Trophoblast cell (in vitro differentiated cells and primary cell): ENCODE measurements around the gene SFXN5.

Source experiments
- DNase-seq, 2 donors: peaks; one replicate each; pipeline ENCODE4 v3.0.0-alpha.2; 2016
- H2AFZ ChIP-seq: 2 replicates; pipeline ENCODE4 v1.6.1; 2013; ENCODE audit warnings: low read length, moderate library complexity, mild to moderate bottlenecking; ENCODE audit not compliant: insufficient read depth, poor library complexity
- H2AK5ac ChIP-seq: 2 replicates; pipeline ENCODE4 v1.6.1; 2013; ENCODE audit warnings: mild to moderate bottlenecking, low read length
- H2BK120ac ChIP-seq: 2 replicates; pipeline ENCODE4 v1.6.1; 2013; ENCODE audit warnings: low read length, mild to moderate bottlenecking, moderate library complexity; ENCODE audit not compliant: insufficient read depth, poor library complexity
- H2BK12ac ChIP-seq: 2 replicates; pipeline ENCODE4 v1.6.1; 2013; ENCODE audit warnings: mild to moderate bottlenecking, low read length, moderate library complexity
- H2BK5ac ChIP-seq: 2 replicates; pipeline ENCODE4 v1.6.1; 2013; ENCODE audit warnings: low read length, low read depth, moderate library complexity, mild to moderate bottlenecking; ENCODE audit not compliant: poor library complexity
- H3K14ac ChIP-seq: 2 replicates; pipeline ENCODE4 v1.6.1; 2013; ENCODE audit warnings: mild to moderate bottlenecking, low read length
- H3K18ac ChIP-seq: 2 replicates; pipeline ENCODE4 v1.6.1; 2013; ENCODE audit warnings: mild to moderate bottlenecking, low read length
- H3K23ac ChIP-seq: 2 replicates; pipeline ENCODE4 v1.6.1; 2013; ENCODE audit warnings: low read length
- H3K27ac ChIP-seq: 2 replicates; pipeline ENCODE4 v1.5.1; 2013; ENCODE audit warnings: low read depth, mild to moderate bottlenecking, inconsistent platforms, low read length, moderate library complexity
- H3K27me3 ChIP-seq: 2 replicates; pipeline ENCODE4 v1.6.1; 2013; ENCODE audit warnings: inconsistent platforms, mild to moderate bottlenecking, low read length, moderate library complexity; ENCODE audit not compliant: insufficient read depth
- H3K36me3 ChIP-seq, 2 experiments: 1 replicate in 1 of 2; 2 replicates in 1 of 2; pipeline ENCODE4 v1.6.1; 2013; ENCODE audit warnings: low read length in 2 of 2, mild to moderate bottlenecking in 2 of 2, moderate library complexity in 1 of 2; ENCODE audit not compliant: insufficient read depth in 2 of 2, control insufficient read depth in 1 of 2
- H3K4ac ChIP-seq: 2 replicates; pipeline ENCODE4 v1.6.1; 2013; ENCODE audit warnings: low read depth, mild to moderate bottlenecking, low read length, moderate library complexity
- H3K4me1 ChIP-seq, 2 experiments: 1 replicate in 1 of 2; 2 replicates in 1 of 2; pipeline ENCODE4 v1.6.1; 2013; ENCODE audit warnings: low read length in 2 of 2, mild to moderate bottlenecking in 2 of 2, moderate library complexity in 1 of 2; ENCODE audit not compliant: insufficient read depth in 2 of 2, control insufficient read depth in 1 of 2
- H3K4me2 ChIP-seq: 2 replicates; pipeline ENCODE4 v1.6.1; 2013; ENCODE audit warnings: inconsistent platforms, mild to moderate bottlenecking, low read length, moderate library complexity
- H3K4me3 ChIP-seq: 2 replicates; pipeline ENCODE4 v1.5.1; 2013; ENCODE audit warnings: mild to moderate bottlenecking, low read depth, low read length, inconsistent platforms
- H3K79me1 ChIP-seq: one replicate; pipeline ENCODE4 v1.6.1; 2013; ENCODE audit warnings: low read length
- H3K79me2 ChIP-seq: 2 replicates; pipeline ENCODE4 v1.6.1; 2013; ENCODE audit warnings: low read length, mild to moderate bottlenecking; ENCODE audit not compliant: control insufficient read depth, insufficient read depth, poor library complexity
- H3K9ac ChIP-seq: 2 replicates; pipeline ENCODE4 v1.6.1; 2013; ENCODE audit warnings: mild to moderate bottlenecking, low read length
- H3K9me3 ChIP-seq: 2 replicates; pipeline ENCODE4 v1.6.1; 2013; ENCODE audit warnings: low read depth, mild to moderate bottlenecking, control low read depth, inconsistent platforms, low read length; ENCODE audit not compliant: insufficient read depth
- H4K12ac ChIP-seq: 2 replicates; pipeline ENCODE4 v1.6.1; 2013; ENCODE audit warnings: low read depth, mild to moderate bottlenecking, low read length, moderate library complexity
- H4K8ac ChIP-seq: 2 replicates; pipeline ENCODE4 v1.6.1; 2013; ENCODE audit warnings: low read depth, mild to moderate bottlenecking, low read length, moderate library complexity
- H4K91ac ChIP-seq: one replicate; pipeline ENCODE4 v1.6.1; 2013; ENCODE audit warnings: low read depth, mild to moderate bottlenecking, low read length, moderate library complexity
- WGBS: extraction: QIAGEN DNeasy Blood & Tissue Kit; methylation state at CpG from one replicate; pipeline ENCODE4 v1.1.7; 2013; ENCODE audit warnings: missing lambda C conversion rate; ENCODE audit not compliant: insufficient read length, insufficient coverage; ENCODE audit errors: extremely low coverage; 5-methylcytosine and 5-hydroxymethylcytosine counted together

Gene SFXN5

GRCh38 chr2:72972352-72973136 lies 99.0 kb downstream of the SFXN5 start:
- no peaks in the 10 kb centered on the region for H3K79me2 ChIP-seq
- H3K9me3 ChIP-seq, result no peaks in the 10 kb centered on the region
- H3K23ac ChIP-seq, result no peak overlapping the region
- H4K91ac ChIP-seq, result no peak overlapping the region
- H3K27ac ChIP-seq, result no peak overlapping the region
- WGBS, result no CpG with 5 or more reads among the region's 12 CpGs
- no peak overlapping the region for H4K8ac ChIP-seq
- no peak overlapping the region for H3K18ac ChIP-seq
- peaks cover 0 to 3% of the 10 kb centered on the region in 2 experiments for H3K36me3 ChIP-seq
- H2AFZ ChIP-seq, result no peak overlapping the region
- H2AK5ac ChIP-seq, result no peak overlapping the region
- H3K4me1 ChIP-seq, result peaks cover 0 to 5% of the 10 kb centered on the region in 2 experiments
- H2BK5ac ChIP-seq, result no peak overlapping the region
- H3K14ac ChIP-seq, result no peak overlapping the region
- no peak overlapping the region for H4K12ac ChIP-seq
- H3K4me2 ChIP-seq, result no peak overlapping the region
- H3K4ac ChIP-seq, result no peak overlapping the region
- no peak overlapping the region for H3K4me3 ChIP-seq
- H3K27me3 ChIP-seq, result no peaks in the 10 kb centered on the region
- H3K9ac ChIP-seq, result no peak overlapping the region
- no peak overlapping the region for H2BK12ac ChIP-seq
- DNase-seq, result no peak
- H2BK120ac ChIP-seq, result no peak overlapping the region
- H3K79me1 ChIP-seq, result no peaks in the 10 kb centered on the region

- DNase-seq, result no peak
- Histone ChIP-seq H3K36me3 (peaks cover 0 to 3% of the 10 kb centered on the region in 2 experiments), H2BK120ac (no peak overlapping the region), H2BK12ac (no peak overlapping the region), H3K79me1 (no peaks in the 10 kb centered on the region), H2BK5ac (no peak overlapping the region), H4K12ac (no peak overlapping the region), H3K9ac (no peak overlapping the region), H3K14ac (no peak overlapping the region), H4K91ac (no peak overlapping the region), H3K27me3 (no peaks in the 10 kb centered on the region), H3K4me3 (no peak overlapping the region), H2AK5ac (no peak overlapping the region), H3K4ac (no peak overlapping the region), H3K79me2 (no peaks in the 10 kb centered on the region), H3K18ac (no peak overlapping the region), H3K4me2 (no peak overlapping the region), H3K9me3 (no peaks in the 10 kb centered on the region), H3K4me1 (peaks cover 0 to 11% of the 10 kb centered on the region in 2 experiments), H3K27ac (no peak overlapping the region), H3K23ac (no peak overlapping the region), H2AFZ (no peak overlapping the region), H4K8ac (no peak overlapping the region)
- no CpG with 5 or more reads among the region's 7 CpGs for WGBS
Observed at GRCh38 chr2:72971036-72971435, 100.5 kb downstream of the SFXN5 start.

DNA sequence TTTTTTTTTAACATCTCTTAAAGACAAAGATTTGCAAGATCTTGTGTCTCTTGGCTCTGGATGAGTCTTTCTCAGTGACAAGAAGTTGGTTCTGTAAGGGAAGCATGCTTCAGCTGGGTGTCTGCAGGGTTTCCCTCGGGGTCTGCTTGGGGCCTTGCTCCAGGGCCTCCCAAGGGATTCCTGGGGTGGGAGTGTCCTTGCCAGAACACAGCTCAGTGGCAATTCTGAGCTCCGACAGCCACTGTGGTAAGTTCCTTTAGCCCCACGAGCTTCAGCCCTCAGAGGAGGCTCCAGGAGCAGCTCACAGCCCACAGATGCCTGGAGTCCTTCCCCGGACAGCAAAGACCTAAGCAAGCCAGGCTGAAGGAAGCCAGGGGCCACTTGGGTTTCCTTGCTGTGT lies 101.8 kb downstream of the SFXN5 start:
- DNase-seq, result peak; percentile 52 to 82

GRCh38 chr2:72968286-72968685 lies 103.2 kb downstream of the SFXN5 start:
- H2AFZ ChIP-seq, result no peak overlapping the region
- no peak overlapping the region for H2AK5ac ChIP-seq
- H4K91ac ChIP-seq, result no peak overlapping the region
- WGBS, result no CpG with 5 or more reads among the region's 8 CpGs
- H3K9me3 ChIP-seq, result no peaks in the 10 kb centered on the region
- H4K8ac ChIP-seq, result no peak overlapping the region
- H2BK120ac ChIP-seq, result no peak overlapping the region
- H3K79me1 ChIP-seq, result peaks cover 3% of the 10 kb centered on the region
- H3K27ac ChIP-seq, result no peak overlapping the region
- no peak overlapping the region for H2BK12ac ChIP-seq
- H3K4me2 ChIP-seq, result no peak overlapping the region
- H3K4me1 ChIP-seq, result peaks cover 9 to 21% of the 10 kb centered on the region in 2 experiments
- H3K4me3 ChIP-seq, result no peak overlapping the region
- no peaks in the 10 kb centered on the region for H3K79me2 ChIP-seq
- H3K23ac ChIP-seq, result no peak overlapping the region
- H3K14ac ChIP-seq, result no peak overlapping the region
- no peak overlapping the region for H3K9ac ChIP-seq
- no peak overlapping the region for H4K12ac ChIP-seq
- H3K36me3 ChIP-seq, result peaks cover 0 to 3% of the 10 kb centered on the region in 2 experiments
- H3K27me3 ChIP-seq, result no peaks in the 10 kb centered on the region
- no peak overlapping the region for H3K4ac ChIP-seq
- no peak overlapping the region for H3K18ac ChIP-seq
- DNase-seq, result no peak
- H2BK5ac ChIP-seq, result no peak overlapping the region

More for the DNA sequence above, 101.8 kb downstream of the SFXN5 start:
- Histone ChIP-seq H2BK5ac (no peak overlapping the region), H3K4me2 (no peak overlapping the region), H3K79me1 (no peaks in the 10 kb centered on the region), H2AK5ac (no peak overlapping the region), H3K27me3 (no peaks in the 10 kb centered on the region), H2BK120ac (no peak overlapping the region), H2AFZ (no peak overlapping the region), H3K27ac (no peak overlapping the region), H3K9me3 (no peaks in the 10 kb centered on the region), H3K4me1 (peaks cover 4 to 17% of the 10 kb centered on the region in 2 experiments), H4K12ac (no peak overlapping the region), H3K79me2 (no peaks in the 10 kb centered on the region), H3K4me3 (no peak overlapping the region), H3K4ac (no peak overlapping the region), H4K8ac (no peak overlapping the region), H3K9ac (no peak overlapping the region), H2BK12ac (no peak overlapping the region), H3K14ac (no peak overlapping the region), H4K91ac (no peak overlapping the region), H3K23ac (no peak overlapping the region), H3K18ac (no peak overlapping the region), H3K36me3 (peaks cover 0 to 3% of the 10 kb centered on the region in 2 experiments)
- WGBS, result no CpG with 5 or more reads among the region's 4 CpGs
